ENCODE measurements around the gene NANOG.
"Not testable (repeated sequence)": the region's sequence is repeated elsewhere in the genome, so short reads cannot be mapped to it uniquely, and the experiment has no call there.

GRCh38 chr12:7839226-7839625, 50.0 kb downstream of the NANOG start:
- TF ChIP-seq, protein P1, sequence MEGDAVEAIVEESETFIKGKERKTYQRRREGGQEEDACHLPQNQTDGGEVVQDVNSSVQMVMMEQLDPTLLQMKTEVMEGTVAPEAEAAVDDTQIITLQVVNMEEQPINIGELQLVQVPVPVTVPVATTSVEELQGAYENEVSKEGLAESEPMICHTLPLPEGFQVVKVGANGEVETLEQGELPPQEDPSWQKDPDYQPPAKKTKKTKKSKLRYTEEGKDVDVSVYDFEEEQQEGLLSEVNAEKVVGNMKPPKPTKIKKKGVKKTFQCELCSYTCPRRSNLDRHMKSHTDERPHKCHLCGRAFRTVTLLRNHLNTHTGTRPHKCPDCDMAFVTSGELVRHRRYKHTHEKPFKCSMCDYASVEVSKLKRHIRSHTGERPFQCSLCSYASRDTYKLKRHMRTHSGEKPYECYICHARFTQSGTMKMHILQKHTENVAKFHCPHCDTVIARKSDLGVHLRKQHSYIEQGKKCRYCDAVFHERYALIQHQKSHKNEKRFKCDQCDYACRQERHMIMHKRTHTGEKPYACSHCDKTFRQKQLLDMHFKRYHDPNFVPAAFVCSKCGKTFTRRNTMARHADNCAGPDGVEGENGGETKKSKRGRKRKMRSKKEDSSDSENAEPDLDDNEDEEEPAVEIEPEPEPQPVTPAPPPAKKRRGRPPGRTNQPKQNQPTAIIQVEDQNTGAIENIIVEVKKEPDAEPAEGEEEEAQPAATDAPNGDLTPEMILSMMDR (IDR thresholded peaks at IDR 0.05): not testable (repeated sequence)
- not testable (repeated sequence) for TF ChIP-seq POLR2AphosphoS5 (IDR thresholded peaks at IDR 0.05); POLR2A (IDR thresholded peaks at IDR 0.05); EP300 (IDR thresholded peaks at IDR 0.05; ENCODE audit: low read depth)
